Coronary artery (tissue), 2 donors: Measurements from ENCODE around the gene NCKAP5.

Experiments
- DNase-seq: peaks from one replicate; pipeline ENCODE4 v3.0.0-alpha.2; 2017; ENCODE audit warnings: low spot score
- H3K27ac ChIP-seq, 2 donors: fragments of 200-600 bp; sonication (generic); one replicate each; pipeline ENCODE4 v1.5.1; 2016 to 2019
- H3K4me3 ChIP-seq: fragments of 200-600 bp; sonication (generic); 2 replicates; pipeline ENCODE4 v1.5.1; 2016; ENCODE audit warnings: mild to moderate bottlenecking, moderate library complexity
- TF ChIP-seq, protein P1 (sequence below): fragments of 200-600 bp; sonication (generic); IDR thresholded peaks from one replicate; pipeline ENCODE4 v1.5.1; 2019; ENCODE audit warnings: antibody characterized with exemption

Gene NCKAP5

DNA sequence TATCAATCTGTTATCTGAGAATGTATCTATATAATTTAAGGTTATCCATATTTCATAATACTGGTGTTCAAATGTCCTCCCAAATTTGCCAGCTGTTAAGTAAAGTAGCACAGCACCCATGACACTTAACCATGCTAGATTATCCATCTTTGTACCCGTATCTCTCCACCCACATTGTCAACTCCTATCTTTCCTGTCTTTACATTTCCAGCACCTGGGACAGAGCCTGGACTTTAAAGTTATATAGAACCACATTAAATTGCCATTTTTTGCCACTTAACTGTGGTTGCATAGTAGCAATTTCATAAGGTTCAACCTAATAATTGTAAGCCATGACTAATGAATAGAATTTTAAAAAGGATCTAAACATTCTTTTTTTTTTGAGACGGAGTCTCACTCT is 226.7 kb downstream of the NCKAP5 start:
- TF ChIP-seq, protein P1, sequence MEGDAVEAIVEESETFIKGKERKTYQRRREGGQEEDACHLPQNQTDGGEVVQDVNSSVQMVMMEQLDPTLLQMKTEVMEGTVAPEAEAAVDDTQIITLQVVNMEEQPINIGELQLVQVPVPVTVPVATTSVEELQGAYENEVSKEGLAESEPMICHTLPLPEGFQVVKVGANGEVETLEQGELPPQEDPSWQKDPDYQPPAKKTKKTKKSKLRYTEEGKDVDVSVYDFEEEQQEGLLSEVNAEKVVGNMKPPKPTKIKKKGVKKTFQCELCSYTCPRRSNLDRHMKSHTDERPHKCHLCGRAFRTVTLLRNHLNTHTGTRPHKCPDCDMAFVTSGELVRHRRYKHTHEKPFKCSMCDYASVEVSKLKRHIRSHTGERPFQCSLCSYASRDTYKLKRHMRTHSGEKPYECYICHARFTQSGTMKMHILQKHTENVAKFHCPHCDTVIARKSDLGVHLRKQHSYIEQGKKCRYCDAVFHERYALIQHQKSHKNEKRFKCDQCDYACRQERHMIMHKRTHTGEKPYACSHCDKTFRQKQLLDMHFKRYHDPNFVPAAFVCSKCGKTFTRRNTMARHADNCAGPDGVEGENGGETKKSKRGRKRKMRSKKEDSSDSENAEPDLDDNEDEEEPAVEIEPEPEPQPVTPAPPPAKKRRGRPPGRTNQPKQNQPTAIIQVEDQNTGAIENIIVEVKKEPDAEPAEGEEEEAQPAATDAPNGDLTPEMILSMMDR, result no peak
- no peak overlapping the region for H3K27ac ChIP-seq
- no peak for DNase-seq

GRCh38 chr2:133338224-133338623 is 230.0 kb downstream of the NCKAP5 start:
- DNase-seq, result no peak
- Histone ChIP-seq H3K27ac (no peak overlapping the region), H3K4me3 (no peak overlapping the region)
- TF ChIP-seq, protein P1, result no peak

More for the DNA sequence above, 226.7 kb downstream of the NCKAP5 start:
- H3K4me3 ChIP-seq, result no peak overlapping the region

DNA sequence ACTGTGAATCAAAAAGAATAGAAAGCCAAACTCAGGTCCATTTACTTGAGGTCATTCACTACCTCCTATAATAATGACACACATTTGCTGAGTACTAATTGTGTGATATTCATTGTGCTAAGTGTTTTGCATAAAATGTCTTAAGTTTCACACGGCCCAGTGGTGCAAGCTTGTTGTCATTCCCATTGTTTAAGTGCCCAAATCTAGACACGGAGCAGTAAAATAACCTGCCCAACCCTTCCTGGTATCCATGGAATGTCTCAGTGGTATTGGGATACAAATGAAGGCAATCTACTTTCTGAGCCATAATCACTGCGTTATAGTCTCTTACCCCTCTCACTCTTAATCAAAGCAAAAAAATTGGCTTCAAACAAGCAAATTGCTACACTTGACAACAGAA is 233.3 kb downstream of the NCKAP5 start:
- Histone ChIP-seq H3K4me3 (no peak overlapping the region), H3K27ac (no peak overlapping the region)
- TF ChIP-seq, protein P1, result no peak
- no peak for DNase-seq

GRCh38 chr2:133333181-133333580 is 235.1 kb downstream of the NCKAP5 start:
- TF ChIP-seq, protein P1, result no peak
- Histone ChIP-seq H3K27ac (no peak overlapping the region), H3K4me3 (no peak overlapping the region)
- DNase-seq, result no peak

- Histone ChIP-seq H3K4me3 (no peak overlapping the region), H3K27ac (no peak overlapping the region)
- no peak for DNase-seq
- TF ChIP-seq, protein P1, result no peak
Observed at GRCh38 chr2:133331436-133331835, 236.8 kb downstream of the NCKAP5 start.

DNA sequence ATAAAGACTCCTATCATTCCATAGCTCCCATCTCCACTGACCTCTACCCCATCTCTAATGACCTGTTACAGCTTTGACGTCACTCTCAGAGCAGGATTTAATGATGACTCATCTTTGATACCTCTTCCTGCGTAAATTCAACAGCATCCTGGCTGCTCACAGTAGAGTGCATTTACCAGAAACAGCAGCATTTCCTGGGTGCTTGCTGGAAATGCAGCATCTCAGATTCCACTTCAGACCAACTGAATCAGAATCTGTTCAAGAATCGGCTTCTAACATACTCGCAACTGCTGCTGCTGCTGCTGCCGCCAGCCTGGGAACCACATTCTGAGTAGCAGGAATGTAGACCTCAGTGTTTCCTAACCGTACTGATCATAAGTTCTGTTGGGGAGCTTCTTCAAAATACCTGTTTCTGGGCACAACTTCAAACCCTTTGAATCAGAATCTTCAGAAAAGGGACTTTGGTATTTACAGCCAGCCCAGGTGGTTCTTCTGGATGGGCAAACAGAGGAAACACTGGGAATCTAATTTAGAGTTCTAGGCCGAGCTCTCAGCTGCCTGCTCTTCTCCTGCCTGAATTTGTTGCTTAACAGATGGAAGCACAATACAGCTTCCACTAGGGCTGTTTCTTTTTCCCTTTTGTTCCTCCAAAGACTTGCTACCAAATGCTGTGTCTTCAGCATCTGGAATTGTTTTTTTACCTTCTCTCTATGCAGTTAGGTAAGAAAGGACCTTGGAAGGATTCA is 241.4 kb downstream of the NCKAP5 start:
- Histone ChIP-seq H3K27ac (no peak overlapping the region), H3K4me3 (no peak overlapping the region)
- TF ChIP-seq, protein P1, result no peak
- DNase-seq, result no peak

DNA sequence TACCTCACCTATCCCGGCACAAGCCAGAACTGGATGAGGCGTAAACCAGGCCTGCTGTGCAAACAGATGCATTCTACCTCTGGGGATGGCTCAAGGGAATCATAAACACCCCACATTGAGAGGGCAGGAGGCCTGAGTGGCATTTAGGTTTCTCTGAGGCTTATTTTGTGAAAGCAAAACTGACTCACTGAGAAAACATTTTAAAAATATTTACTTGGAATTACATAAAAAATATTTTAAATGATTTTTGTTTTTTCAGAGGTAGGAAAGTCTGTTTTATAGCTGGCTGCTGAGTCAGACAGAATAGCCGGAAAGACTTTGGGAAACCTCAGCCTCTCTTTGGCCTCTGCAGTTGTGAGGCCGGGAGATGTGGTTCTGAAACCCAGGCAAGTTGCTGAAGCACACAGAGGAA is 244.1 kb downstream of the NCKAP5 start:
- H3K4me3 ChIP-seq, result no peak overlapping the region
- no peak overlapping the region for H3K27ac ChIP-seq
- TF ChIP-seq, protein P1, result no peak
- no peak for DNase-seq
